ENCODE data around the gene RPA4. TPM values are rescaled to one million over a fixed set of nuclear protein-coding genes. Genes with fewer than 3 reads are reported as not detected.

RPA4 gene
- total and polyA plus RNA-seq, 10 of the 15 experiments (the other 5 are each of a cell fraction or from before 2014, with no cell fraction given): 0.20 to 1.3 (median 0.43) TPM

DNA sequence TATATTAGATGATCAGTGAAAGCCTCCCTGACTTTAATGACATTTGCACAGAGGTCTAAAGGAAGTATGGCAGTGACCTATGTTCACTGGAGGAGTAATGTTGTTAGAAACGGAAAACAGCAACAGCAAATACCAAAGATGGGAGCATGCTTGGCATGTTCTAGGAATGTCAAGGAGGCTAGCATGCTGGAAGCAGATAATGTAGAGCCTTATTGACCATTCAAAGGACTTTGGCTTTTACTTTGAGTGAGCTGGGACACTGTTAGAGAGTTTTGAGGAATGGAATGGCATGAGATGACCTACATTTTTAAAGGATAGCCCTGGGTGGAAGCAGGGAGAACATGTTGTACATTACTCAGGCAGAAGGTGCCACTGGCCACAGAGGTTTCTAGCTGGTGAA is 6.0 kb downstream of the RPA4 start:
- 40% methylated on average over 1 of the region's 1 CpG for WGBS (ENCODE audit: insufficient coverage, insufficient replicate concordance, low lambda C conversion rate, missing lambda C conversion rate)
- Histone ChIP-seq H3K27ac (ENCODE audit: control insufficient read depth, insufficient read depth) (no peak overlapping the region), H4K20me1 (ENCODE audit: control insufficient read depth, insufficient read depth) (no peaks in the 10 kb centered on the region), H2AFZ (ENCODE audit: control insufficient read depth, low read depth, low read length) (no peak overlapping the region), H3K9ac (ENCODE audit: control insufficient read depth, insufficient read depth, low read length) (no peak overlapping the region), H3K4me3 (no peak overlapping the region), H3K36me3 (ENCODE audit: control insufficient read depth in 2 of 2, insufficient read depth in 2 of 2, low read length in 1 of 2) (no peaks in the 10 kb centered on the region), H3K27me3 (replicated peaks in 1 of 2; ENCODE audit: control insufficient read depth in 2 of 2, insufficient read depth in 2 of 2, low read length in 1 of 2) (no peaks in the 10 kb centered on the region), H3K9me3 (replicated peaks; ENCODE audit: control insufficient read depth, insufficient read depth, low read length) (no peaks in the 10 kb centered on the region), H3K4me2 (ENCODE audit: control insufficient read depth, insufficient read depth) (no peak overlapping the region), H3K4me1 (ENCODE audit: control insufficient read depth, insufficient read depth, low read length) (no peaks in the 10 kb centered on the region), H3K79me2 (ENCODE audit: control insufficient read depth, insufficient read depth, low read length) (no peaks in the 10 kb centered on the region)
- intact Hi-C loops (cut with micrococcal nuclease; ENCODE audit: unreplicated experiment): no loop called here
- in situ Hi-C loops (cut with MboI): no loop called here
- no peak for TF ChIP-seq HDAC2 (IDR thresholded peaks at IDR 0.05)
- TF ChIP-seq, protein P1, sequence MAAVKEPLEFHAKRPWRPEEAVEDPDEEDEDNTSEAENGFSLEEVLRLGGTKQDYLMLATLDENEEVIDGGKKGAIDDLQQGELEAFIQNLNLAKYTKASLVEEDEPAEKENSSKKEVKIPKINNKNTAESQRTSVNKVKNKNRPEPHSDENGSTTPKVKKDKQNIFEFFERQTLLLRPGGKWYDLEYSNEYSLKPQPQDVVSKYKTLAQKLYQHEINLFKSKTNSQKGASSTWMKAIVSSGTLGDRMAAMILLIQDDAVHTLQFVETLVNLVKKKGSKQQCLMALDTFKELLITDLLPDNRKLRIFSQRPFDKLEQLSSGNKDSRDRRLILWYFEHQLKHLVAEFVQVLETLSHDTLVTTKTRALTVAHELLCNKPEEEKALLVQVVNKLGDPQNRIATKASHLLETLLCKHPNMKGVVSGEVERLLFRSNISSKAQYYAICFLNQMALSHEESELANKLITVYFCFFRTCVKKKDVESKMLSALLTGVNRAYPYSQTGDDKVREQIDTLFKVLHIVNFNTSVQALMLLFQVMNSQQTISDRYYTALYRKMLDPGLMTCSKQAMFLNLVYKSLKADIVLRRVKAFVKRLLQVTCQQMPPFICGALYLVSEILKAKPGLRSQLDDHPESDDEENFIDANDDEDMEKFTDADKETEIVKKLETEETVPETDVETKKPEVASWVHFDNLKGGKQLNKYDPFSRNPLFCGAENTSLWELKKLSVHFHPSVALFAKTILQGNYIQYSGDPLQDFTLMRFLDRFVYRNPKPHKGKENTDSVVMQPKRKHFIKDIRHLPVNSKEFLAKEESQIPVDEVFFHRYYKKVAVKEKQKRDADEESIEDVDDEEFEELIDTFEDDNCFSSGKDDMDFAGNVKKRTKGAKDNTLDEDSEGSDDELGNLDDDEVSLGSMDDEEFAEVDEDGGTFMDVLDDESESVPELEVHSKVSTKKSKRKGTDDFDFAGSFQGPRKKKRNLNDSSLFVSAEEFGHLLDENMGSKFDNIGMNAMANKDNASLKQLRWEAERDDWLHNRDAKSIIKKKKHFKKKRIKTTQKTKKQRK (IDR thresholded peaks at IDR 0.05; ENCODE audit: low read depth, low read length): no peak
- no peak for TF ChIP-seq HDAC6 (IDR thresholded peaks at IDR 0.05; ENCODE audit: unreplicated experiment)
- no peak for TF ChIP-seq TAF1 (IDR thresholded peaks at IDR 0.05; ENCODE audit: borderline replicate concordance, low read depth, low read length)
- no peak for TF ChIP-seq CUX1 (IDR thresholded peaks at IDR 0.05; ENCODE audit: insufficient replicate concordance, low read depth, low read length)
- TF ChIP-seq PBX3 (IDR thresholded peaks at IDR 0.05; ENCODE audit: insufficient replicate concordance, low read depth, low read length): no peak
- ChIA-PET POLR2A (no interaction called here), CTCF (no interaction called here), SMC1A (ENCODE audit: uncharacterized antibody, unreplicated experiment) (no interaction called here), RAD21 (ENCODE audit: unreplicated experiment) (no interaction called here)
- BruUV-seq (replicated peaks): no TSS peak
- ATAC-seq (no peak), FAIRE-seq (no peak), DNase-seq (ENCODE audit: low read depth, low spot score) (no peak)
